ENCODE results near the gene PPP1R1A.

PPP1R1A gene

DNA sequence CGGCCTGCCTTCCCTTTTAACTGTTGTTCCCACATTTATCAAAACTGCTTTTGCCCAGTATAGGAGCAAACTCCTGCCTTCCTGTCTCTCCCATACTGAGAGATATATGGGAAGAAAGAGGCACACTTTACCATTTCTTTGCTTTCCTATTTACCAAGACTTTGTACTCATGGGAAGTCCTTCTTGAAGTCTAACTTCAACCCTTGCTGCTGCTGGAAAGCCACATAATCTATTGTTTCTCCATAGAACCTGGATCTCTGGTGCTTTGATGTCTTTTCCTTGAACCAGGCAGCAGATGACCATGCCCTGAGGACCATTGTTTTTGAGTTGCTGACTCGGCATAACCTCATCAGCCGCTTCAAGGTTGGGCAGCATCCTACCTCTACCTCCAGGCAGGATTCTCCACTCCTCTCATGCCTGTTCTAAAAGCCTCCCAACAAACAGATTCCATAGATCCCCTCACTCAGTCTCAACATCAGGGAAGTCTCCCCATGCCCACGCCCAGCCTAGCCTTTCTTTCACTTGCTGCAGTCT is 18.4 kb downstream of the PPP1R1A start:
- DNase-seq: no peak

DNA sequence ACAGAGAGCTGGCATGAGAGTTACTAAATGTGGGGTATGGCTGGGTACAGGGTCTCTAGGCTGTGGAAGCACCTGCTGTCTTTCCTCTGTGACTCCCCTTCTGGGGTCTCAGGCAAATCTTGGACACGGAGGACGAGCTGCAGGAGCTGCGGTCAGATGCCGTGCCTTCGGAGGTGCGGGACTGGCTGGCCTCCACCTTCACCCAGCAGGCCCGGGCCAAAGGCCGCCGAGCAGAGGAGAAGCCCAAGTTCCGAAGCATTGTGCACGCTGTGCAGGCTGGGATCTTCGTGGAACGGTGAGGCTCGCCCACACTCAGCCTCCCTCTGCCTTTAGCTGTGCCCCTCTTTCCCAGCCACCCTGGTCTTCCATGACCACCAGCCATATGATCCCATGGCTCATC is 19.4 kb downstream of the PPP1R1A start:
- DNase-seq: no peak

DNA sequence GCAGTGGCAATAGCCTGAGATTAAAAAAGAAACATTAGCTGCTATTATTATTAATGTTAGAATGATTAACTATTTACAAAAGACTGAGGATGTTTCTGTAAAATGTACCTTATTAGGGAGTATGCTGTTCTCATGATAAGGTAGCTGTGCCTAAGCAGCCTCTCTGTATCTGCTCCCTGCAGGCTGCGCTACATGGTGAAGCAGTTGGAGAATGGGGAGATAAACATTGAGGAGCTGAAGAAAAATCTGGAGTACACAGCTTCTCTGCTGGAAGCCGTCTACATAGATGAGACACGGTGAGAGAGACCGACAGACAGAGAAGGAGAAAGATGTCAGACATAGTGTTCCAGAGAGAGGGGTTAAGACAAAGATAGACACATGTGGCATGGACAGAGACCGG is 21.7 kb downstream of the PPP1R1A start:
- no peak for DNase-seq

DNA sequence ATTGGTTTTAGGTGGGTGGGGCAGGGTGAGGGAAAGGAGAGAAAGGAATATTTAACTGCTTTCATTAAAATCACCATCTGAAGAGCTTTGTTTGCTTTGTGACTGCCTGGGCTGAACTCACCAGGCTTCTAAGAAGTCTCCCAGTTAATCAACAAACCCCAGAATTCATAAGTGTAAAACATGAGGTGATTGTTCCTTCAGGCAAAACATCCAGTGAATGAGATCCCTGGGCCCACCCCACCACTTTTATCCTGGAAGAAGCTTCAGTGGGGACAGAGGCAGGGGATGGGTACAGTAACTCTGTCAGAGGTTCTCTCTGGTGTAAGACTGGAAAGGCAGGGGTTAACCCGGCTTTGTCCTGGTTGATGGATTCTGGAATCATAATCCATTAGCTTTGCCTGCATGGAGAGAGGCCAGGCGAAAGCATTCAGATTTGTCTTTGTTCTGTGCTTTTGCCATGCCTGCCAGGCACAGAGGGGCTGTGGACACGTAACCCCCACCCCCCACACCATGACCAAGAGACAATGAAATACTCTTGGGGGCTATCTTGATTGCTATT is 22.4 kb downstream of the PPP1R1A start:
- DNase-seq: no peak

DNA sequence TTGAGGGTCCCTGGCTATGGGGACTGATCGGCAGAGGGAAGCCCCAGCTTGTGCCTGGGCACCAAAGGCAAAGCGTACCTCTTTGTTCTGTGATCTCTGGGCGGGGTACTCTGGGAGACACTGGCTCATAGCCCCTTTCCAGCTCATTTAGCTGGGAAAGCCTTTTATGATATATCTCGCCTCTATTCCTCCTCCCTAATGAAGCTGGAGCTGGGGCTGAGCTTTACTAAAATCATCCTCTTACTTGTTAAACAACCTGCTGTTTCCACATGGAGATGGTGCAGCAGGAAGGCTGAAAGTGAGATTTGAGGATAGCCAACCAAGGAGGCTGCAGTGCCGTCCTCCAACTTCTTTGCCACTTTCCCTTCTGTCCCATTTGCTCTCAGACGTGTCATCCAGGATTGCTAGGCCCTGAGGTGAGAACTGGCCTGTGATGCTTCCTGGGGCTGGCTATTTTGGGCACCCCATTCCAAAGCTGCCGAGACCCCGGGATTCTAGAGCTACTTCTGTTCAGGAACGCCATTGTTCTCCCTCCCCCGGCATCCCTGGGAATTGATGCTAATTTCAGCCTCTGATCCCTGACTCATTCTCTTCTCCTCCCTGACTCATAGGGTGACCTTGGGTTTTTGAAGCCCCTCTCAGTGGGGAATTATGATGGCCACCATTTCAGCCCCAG is 23.0 kb downstream of the PPP1R1A start:
- DNase-seq: no peak

DNA sequence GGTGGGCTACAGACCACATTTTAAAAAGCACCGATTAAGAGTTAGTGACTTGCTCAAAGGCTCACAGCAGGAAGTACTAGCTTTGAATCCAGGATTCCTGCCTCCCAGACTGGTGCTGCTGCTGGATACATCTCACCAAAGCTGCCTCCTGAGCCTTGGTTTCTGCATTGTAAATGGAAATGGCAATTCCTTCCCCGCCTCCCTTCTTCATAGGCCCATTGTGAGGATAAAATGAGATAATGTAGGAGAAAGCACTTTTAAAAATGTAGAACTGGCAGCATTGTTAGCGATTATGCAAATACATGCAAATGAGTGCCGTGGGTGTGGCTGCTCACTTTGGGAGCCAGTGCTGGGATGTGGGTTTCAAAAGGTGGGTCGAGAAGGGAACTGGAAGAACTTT is 23.7 kb downstream of the PPP1R1A start:
- DNase-seq: no peak

DNA sequence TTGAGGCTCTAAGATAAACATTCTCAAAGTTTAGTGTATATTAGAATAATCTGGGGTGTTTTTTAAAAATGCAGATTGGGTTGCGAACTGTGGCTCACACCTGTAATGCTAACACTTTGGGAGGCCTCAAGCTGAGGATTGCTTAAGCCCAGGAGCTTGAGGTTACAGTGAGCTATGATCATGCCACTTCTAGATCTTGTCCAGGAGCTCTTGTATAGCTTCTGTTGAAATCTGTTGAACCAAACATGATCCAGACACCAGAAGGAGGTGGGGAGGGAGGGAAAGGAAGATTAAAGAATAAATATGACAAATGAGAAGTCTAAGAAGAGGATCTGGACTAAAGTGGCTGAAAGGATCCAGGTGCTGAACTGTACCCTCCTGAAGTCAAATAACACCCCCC is 24.7 kb downstream of the PPP1R1A start:
- no peak for DNase-seq

DNA sequence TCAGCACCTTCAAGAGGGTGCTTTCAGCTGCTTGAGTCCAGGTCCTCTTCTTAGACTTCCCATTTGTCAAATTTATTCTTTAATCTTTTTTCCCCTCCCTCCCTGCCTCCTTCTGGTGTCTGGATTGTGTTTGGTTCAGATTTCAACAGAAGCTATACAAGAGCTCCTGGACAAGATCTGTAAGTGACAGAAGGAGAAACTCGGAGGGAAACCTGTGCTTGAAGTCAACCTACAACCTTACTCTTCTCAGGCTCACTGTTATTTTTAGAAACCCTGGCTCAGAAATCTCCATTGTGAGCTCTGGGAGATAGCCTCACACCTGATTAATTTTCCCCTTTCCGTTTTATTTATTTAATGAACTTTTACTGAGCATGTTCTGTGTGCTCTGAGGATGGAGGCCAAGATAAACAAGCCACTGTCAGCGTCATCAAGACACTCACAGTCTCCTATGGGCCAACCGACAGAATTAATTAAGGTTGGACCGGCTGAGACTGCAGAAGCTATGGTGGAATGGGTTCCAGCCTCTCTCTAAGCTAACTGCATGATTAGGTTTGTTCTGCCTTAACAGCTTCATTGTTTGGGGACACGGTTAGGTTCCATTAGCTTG is 25.6 kb downstream of the PPP1R1A start:
- DNase-seq: no peak

DNA sequence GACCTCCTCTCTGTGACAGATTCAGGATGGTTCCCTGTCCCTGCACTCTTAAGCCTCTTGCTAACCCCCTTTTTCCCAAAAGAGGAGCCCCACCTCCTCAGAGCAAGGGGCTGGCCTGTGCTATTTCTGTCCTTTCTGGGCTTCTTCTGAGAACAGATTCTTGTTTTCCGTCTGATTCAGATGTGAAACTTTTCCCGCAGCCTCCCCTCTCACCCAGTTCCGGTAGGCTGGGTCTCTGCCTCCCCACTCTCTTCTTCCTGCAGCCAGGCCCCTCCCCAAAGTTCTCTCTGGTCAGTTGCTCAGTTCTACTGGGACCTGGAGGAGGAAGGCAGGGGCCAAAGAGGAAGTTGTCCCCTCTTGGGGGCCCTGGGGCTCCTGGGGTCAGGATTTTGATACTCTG is 27.3 kb downstream of the PPP1R1A start:
- DNase-seq: no peak

DNA sequence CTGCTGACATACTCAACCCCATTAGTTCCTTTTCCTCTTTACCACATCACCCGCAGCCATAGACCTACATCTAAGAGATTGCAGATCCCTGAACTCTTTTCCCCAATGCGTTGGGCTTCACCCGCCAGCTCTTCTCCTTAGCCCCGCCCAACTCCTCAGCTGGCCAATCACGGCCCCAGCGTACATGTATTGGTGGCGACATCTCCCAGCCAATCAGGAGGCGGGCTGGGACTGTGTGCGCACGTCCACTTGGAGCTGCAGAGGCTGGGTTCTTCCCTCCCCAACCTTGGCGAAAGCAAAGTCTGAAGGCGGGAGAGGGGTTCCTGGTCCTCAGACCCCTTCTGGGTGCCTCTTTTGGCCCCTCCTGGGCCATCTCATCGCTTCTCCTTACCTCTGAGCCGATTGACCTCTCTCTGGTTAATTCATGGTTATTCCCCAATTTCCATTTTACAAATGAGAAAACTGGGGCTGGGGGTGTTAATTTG is 28.0 kb downstream of the PPP1R1A start:
- DNase-seq: peak; percentile 12

DNA sequence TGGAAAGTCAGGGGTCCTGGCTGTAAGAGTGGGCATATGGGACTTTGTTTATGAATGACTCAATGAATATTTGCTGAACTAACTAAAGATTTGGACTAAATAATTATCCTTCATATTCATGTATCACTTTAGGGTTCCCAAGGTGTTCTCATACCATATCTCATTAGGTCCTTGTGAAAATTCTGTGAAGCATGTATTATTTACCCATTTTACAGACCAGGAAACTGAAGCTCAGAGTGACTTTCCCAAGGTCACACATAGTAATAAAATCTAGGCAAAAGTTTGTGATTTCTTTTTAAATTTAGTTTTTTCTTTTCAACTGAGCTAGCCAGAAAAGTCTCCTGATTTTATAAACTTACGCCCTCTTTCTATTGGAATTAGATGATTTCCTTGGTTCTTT is 29.7 kb downstream of the PPP1R1A start:
- no peak for DNase-seq

DNA sequence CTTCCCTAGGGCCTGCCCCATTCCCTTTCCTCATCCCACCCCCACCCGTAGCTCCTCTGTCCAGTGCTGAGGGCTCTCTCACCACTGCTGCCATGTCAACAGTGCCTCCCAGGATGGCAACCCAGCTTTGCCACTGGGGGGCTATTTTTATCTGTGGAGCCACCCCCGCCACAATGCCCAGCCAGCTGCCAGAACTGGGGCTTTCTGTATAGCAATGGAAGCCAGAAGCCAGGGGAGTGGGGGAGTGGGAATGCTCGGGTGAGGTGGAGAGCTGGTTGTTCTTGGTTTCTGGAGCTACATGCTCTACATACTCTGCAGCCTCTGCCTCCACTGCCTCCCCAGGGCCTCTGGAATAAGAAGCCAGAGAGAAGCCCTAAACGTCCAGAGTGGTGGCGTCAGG is 30.1 kb downstream of the PPP1R1A start:
- DNase-seq: no peak

DNA sequence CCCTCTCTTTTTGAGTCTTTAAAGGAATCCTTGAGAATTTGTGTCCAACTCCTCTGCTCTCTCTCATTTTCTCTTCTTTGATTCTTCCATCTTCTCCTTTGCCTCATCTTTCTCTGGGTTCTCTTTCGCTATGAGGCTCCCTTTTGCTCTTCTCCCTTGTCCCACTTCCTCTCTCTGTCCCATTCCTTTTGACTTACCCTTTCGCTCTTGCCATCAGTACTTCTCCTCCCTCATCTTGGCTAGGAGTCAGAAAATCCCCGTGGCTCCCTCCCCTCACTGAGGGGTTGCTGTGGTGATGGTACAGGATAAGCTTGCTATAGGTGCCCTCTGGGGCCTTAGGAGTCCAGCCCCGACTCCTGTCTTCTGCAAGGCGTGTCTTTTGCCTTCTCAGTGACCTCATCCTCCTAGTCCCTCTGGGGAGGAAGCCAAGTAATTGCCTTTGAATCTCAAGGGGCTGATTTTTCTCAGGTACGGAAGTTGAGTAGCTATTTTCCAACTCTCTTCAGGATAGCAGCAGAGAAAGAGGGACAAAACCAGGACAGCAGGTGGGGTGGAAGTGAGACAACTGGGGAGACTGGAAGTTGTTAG is 32.7 kb downstream of the PPP1R1A start:
- DNase-seq: no peak

DNA sequence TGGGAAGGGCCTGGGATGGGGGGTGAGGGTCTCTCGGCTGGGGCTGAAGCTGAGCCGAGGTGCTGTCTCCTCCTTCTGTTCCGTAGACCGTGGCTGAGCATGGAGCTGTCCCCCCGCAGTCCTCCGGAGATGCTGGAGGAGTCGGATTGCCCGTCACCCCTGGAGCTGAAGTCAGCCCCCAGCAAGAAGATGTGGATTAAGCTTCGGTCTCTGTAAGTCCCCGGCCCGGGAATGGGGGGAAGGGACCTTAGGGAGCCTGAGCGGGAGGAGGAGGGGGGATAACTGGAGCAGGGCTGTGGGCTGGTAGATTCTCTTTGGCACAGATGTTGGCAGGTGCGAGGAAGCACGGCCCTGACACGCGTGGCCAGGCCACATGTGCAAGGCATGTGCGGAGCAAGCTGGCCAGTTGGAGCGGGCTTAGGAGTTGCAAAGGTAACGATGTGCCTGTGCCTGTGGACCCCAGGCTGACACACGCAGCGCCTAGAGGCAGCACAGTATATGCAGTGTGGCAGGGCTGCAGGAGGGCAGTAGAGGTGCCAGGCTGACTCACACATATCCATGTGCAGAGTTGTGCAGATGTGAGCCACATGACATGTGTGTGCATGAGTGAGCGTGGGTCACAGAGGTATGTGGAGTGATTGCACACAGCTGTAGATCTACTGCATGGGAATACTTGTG is 38.5 kb downstream of the PPP1R1A start:
- DNase-seq: no peak

DNA sequence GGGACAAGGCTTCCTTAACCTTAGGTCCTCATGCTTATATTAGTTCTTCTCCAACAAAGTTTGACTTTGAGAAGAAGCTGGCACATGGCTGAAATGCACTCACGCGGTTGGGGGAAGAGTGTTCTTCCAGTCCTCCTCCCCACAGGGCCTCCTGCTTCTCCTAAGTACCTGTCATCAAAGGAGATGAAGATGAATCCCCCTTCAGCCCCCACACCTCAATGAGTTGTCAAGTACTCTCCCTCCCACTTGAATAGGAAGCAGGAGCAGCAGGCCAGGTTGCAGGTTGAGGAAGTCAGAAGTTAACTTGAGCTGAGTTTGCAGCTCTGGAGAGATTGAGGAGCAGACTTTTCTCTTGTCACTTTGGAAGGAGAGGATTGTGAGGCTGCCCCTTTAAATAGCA is 41.9 kb downstream of the PPP1R1A start:
- DNase-seq: no peak

DNA sequence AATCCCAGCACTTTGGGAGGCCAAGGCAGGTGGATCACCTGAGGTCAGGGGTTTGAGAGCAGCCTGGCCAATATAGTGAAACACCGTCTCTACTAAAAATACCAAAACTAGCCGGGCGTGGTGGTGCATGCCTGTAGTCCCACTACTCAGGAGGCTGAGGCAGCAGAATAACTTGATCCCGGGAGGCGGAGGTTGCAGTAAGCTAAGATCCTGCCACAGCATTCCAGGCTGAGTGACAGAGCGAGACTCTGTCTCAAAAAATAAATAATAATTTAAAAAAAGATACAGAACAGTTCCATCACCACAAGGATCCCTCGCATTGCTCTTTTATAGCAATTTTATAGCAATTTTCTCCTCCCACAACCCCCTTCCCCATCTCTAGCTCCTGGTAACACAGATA is 43.7 kb downstream of the PPP1R1A start:
- DNase-seq: no peak

DNA sequence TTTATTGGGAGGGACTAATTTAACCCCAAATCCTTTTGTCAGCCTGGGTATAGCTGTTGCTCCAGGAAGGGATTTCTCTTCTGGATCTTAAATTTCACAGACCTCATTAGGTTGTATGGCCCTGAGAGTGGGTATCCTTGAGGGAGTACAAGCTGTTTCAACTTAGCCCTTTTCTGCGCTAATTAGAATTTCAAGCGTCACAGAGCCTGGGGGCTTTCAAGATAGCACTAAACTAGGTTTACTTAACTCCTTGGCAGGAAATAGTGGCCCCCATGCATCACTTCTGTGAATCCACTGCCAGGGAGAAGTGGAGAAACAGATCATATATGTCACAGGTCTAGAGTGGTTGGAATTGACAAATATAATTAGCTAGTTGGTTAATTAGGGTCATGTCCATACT is 44.9 kb downstream of the PPP1R1A start:
- no peak for DNase-seq

DNA sequence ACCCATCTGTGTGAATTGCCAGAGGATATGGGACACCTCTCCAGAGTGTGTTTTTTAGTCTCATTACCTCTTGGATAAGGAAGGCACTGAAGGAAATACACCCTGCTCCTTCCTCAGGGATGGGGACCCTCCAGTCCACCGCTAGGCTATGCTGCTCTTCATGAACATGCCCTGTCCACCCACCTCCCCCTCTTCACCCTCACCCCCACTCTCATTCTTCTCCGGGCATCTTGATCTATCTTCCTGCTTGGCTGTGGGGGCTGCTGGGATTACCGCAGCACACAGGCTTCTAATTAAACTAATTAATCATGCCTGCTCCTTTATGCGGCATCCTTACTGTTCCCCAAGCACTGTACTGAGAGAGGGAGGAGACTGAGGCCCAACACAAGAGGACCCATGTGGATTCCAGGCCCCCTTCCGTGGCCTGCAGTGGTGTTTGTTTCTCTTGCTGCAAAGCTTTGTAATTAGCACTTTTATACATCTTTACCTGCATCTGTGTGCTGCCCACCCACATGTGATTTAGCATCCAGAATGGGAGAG is 46.6 kb downstream of the PPP1R1A start:
- no peak for DNase-seq

DNA sequence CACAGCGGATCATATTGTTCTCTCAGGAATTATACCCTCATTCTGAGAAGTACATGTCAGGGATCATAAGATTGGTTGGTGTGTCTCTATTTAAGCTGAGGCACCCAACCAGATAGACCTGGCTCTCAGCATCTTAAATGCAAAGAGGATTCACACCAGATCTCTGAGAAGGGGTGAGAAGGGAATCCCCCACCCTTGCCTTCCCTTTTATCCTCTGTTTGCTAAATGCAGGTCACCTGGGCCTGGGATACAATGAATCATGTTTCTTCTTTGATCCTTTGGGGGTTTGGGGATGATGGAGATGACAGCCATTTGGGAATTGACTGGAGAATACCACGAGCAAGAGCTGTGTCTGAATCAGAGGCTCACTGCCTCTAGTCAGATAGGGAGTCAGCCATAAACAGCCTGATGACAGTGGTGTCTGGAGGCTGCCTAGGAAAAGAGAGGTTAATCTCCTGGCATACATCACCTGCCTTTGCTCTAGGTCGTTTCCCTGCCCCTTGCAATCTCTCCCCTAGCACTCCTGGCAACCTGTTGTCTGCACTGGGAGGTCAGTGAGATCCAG is 50.2 kb downstream of the PPP1R1A start:
- DNase-seq: no peak

DNA sequence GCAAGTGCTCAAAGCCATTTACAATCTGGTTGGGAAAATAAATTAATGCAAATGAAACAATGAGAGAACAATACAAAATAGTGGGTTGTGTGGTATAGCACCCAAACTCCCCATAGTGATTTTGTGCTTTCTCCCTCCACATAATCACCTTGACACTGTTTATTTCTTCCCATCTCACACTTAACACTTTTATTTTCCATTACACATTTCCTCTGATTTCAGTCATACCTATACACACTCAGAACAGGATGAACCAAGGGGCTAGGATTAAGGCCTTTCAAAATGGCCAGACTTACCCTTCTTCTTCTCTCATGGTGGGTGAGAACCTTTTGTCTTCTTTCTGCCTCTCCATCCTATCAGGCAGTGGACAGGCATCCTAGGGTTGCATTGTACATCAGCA is 53.0 kb downstream of the PPP1R1A start:
- no peak for DNase-seq

DNA sequence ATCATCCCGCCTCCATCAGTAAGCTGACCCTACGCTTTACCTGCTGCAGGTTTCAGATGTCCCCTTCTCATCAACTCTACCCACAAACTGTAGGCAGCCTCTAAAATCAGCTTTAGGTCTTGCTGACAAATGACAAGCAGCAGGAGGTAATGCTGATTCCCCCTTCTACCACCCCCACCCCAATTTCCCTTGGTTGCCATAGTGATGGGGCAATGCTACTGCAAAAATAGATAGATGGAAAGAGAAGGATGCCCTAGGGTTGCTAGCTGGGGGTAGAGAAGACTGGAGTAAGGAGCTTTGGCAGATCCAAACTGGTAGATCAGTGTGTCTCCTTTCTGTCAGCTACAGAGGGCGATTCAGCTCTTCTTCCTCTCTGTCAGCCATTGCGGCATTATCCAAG is 58.9 kb downstream of the PPP1R1A start:
- DNase-seq: no peak
